Measurements from ENCODE around the gene ACOXL. TPM values are rescaled to one million over a fixed set of nuclear protein-coding genes. Genes with fewer than 3 reads are reported as not detected.

ACOXL gene
- total and polyA plus RNA-seq, 8 donors: 4.7 to 30.3 (median 8.3) TPM

DNA sequence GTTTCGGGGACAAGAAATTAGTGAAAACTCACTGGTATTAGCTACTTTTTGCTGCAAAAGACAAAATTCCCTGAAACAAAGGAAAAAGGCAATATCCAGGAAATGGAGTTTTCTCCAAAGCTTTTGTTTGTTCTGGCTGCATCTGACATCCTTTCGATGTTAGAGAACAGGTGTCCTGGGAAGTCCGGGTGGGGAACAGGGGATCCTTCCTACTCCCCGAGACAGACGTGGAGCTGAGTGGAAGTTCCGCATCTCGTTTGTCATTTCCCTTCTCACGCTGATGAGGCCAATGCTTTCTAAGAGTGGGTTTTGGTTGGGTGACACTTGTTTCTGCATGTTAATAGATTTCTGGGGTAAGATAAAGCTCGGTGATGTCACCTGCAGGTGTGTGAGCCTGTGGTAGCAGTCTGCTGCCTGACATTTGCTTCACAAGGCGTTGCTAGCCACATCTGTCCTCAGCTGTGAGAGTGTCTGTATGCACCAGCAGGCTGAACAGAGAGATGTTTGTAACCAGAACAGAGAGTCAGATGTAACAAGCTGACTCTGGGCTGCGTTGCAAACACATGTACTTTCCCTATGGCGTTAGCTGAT lies 125.9 kb downstream of the ACOXL start:
- intact Hi-C loops (cut with DNase I): no loop called here
- no peaks in the 10 kb centered on the region for H3K4me1 ChIP-seq
- ATAC-seq: peak; percentile 29

DNA sequence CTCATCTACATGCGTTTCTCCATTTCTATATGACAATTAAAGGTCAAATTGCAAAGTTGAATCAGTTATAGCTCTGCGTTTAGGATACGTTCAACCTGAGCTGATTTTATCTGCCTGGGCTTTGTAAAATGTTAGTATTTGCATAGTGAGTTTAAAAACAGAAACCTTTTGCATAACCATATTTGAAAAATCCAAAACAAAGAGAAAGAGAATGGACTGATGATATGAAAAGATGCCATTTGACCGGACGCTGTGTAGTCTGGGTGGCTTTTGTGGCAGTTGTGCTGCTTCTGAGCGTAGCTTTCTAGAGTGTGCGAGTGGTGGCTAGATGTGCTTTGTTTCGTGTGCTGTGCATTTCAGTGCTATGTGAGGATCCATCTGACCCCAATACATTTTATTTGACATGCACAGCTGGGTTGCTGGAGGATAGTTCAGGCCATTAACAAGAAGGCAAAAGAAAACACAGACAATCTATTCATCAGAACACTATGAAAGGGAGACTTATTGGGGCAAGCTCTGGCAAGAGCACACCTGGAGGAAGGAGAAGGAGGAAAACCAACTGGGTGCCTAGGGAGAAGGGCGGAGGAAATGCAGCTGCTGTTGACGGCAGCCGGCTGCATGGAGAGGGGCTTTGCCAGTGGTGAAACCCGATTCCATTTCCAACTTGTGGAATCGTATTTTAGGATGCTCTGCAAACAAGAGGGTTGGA lies 126.8 kb downstream of the ACOXL start:
- Histone ChIP-seq H3K27me3 (peaks cover 0 to 10% of the 10 kb centered on the region in 2 donors), H3K36me3 (no peaks in the 10 kb centered on the region), H3K27ac (no peak overlapping the region), H3K4me3 (no peak overlapping the region), H3K4me1 (no peaks in the 10 kb centered on the region), H3K9me3 (no peaks in the 10 kb centered on the region)
- ATAC-seq (no peak), DNase-seq (no peak)
- intact Hi-C loops (cut with DNase I): no loop called here
- no peak for TF ChIP-seq CTCF (IDR thresholded peaks at IDR 0.05)

More for the DNA sequence above, 125.9 kb downstream of the ACOXL start:
- no peaks in the 10 kb centered on the region for H3K9me3 ChIP-seq
- no peak overlapping the region for H3K27ac ChIP-seq
- DNase-seq: no peak
- TF ChIP-seq CTCF (IDR thresholded peaks at IDR 0.05): no peak
- H3K27me3 ChIP-seq: peaks cover 0 to 10% of the 10 kb centered on the region in 2 donors
- no peak overlapping the region for H3K4me3 ChIP-seq
- H3K36me3 ChIP-seq: no peaks in the 10 kb centered on the region

DNA sequence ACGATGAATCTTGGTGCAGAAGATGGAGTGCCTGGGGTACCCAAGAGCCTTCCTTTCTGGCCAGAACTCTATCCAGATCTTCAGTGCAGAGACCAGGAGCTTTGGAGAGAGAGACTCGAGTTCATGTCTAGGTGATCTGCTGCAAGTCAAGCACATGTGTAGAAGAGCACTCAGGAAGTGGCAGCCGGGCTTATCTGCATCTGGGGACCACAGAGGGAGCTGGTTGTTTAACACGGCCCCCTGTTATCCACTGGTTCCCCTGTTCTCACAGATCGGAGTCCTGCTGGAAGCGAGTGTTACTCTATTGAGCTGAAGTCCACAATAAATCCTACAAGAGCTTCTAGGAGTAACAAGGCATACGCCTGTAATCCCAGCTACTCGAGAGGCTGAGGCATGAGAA lies 128.3 kb downstream of the ACOXL start:
- TF ChIP-seq CTCF (IDR thresholded peaks at IDR 0.05): no peak

DNA sequence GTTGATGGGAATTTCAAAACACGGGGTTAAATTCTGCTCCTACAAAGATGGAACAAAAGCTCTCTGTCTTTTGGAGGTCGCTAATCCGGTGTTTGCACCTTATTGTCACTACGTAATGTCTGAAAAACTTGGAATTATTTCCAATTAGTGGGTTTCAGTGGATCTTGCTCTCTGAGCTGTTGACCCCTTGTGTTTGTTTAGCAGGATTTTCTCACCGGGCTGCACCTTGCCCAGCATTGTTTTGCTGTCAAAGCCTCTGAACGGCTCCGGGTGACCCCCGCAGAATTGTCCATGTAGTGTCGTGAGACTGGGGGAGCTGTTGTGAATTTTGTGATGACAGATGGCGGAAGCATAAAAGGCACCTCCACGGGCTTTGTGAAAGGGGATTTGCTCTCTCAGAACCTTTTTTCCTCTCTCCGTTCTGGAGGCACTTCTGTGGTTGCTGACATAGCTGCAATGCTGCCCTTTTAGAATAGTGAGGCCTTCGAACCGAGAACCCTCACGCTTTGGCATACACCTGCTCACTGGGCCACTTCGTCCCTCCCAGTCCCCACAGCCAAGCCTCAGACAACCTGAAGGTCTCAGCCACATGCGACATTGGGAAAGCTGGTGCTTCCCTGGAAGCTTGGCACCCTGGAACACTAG lies 129.4 kb downstream of the ACOXL start:
- DNase-seq (no peak), ATAC-seq (no peak)
- Histone ChIP-seq H3K4me3 (no peak overlapping the region), H3K9me3 (no peaks in the 10 kb centered on the region), H3K27ac (no peak overlapping the region), H3K4me1 (no peaks in the 10 kb centered on the region), H3K27me3 (peaks cover 0 to 10% of the 10 kb centered on the region in 2 donors), H3K36me3 (no peaks in the 10 kb centered on the region)
- TF ChIP-seq CTCF (IDR thresholded peaks at IDR 0.05): no peak
- intact Hi-C loops (cut with DNase I): no loop called here

More for the DNA sequence above, 128.3 kb downstream of the ACOXL start:
- Histone ChIP-seq H3K4me3 (no peak overlapping the region), H3K27me3 (peaks cover 0 to 10% of the 10 kb centered on the region in 2 donors), H3K9me3 (no peaks in the 10 kb centered on the region), H3K36me3 (no peaks in the 10 kb centered on the region), H3K27ac (no peak overlapping the region), H3K4me1 (no peaks in the 10 kb centered on the region)
- intact Hi-C loops (cut with DNase I): no loop called here
- ATAC-seq: no peak
- no peak for DNase-seq

DNA sequence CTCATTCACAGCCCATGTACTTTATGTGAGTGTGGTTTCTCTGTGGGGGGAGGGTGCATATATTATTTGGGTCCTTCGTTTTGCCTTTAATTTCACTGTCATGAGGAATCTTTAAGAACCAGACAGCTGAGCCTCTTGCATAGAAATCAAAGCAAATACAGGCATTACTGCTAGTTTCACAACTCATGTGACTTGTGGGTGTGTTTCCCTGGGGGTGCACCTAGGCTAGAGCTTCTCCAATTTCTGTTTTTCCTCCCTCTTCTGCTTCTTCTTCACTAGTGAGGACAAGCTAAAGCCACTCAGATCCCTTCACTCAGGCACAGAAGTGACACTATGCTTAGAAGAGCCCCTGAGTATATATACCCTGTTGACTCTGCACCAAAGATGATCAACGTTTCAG lies 131.4 kb downstream of the ACOXL start:
- Histone ChIP-seq H3K27me3 (peaks cover 0 to 10% of the 10 kb centered on the region in 2 donors), H3K4me1 (no peaks in the 10 kb centered on the region), H3K4me3 (no peak overlapping the region), H3K36me3 (no peaks in the 10 kb centered on the region), H3K27ac (no peak overlapping the region), H3K9me3 (no peaks in the 10 kb centered on the region)
- DNase-seq: no peak
- no peak for TF ChIP-seq CTCF (IDR thresholded peaks at IDR 0.05)
- no peak for ATAC-seq
- intact Hi-C loops (cut with DNase I): no loop called here

Data from left lung (tissue), 10 donors.